ENCODE results near the gene C5.
A peak's percentile ranks its signal among the peaks of the same experiment; 100 is the strongest.
"Not testable (repeated sequence)": the region's sequence is repeated elsewhere in the genome, so short reads cannot be mapped to it uniquely, and the experiment has no call there.

The C5 gene

GRCh38 chr9:121050128-121050988 is at the start of gene C5:
TSS of gene C5 (minus strand) at chr9:121050275. CDS start at chr9:121050246, 29 bp downstream.
- DNase-seq: no peak

- DNase-seq: no peak
Observed at GRCh38 chr9:121098567-121099198, 48.6 kb upstream of the C5 start.

- no peak for DNase-seq
Observed at GRCh38 chr9:121095057-121095456, 45.0 kb upstream of the C5 start.

- not testable (repeated sequence) for DNase-seq
Observed at GRCh38 chr9:121090743-121091142, 40.7 kb upstream of the C5 start.

DNA sequence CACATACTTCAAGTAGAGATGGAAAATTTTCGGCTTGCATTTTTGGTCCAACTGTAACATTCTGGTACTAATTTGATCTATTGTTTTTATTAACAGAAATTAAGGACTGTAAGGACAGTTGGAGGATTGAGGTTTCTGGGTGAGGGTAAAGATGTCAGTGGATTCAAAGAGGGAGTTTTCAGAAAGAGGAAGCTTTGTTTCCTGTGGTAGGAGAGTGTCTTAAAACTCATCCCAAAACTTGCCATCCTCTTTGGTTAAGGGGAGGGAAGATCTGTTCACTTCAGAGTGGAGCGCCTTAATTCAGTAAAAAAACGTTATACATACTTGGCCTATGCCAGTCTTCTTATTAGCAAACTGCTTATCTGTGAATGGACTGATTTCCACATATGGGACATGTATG is 38.5 kb upstream of the C5 start:
- no peak for DNase-seq

DNA sequence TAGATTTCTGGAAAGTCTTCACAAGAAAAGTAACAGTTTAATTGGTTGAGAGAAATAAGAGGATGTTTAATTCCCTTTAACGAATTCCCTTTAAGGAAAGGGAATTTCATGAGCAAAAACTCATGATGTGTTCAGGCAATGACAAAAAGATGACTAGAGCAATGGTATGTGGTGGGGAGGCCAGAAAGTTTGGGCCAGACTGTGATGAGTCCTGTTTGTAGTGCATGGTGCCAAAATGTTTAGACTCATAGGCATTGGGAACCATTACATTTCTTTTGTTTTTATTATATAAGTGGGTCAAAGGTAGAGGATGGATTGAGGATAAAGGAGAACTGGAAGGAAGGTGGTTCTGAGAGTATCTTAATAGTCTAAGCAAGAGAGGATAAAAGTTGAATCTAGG is 35.6 kb upstream of the C5 start:
- DNase-seq: no peak

DNA sequence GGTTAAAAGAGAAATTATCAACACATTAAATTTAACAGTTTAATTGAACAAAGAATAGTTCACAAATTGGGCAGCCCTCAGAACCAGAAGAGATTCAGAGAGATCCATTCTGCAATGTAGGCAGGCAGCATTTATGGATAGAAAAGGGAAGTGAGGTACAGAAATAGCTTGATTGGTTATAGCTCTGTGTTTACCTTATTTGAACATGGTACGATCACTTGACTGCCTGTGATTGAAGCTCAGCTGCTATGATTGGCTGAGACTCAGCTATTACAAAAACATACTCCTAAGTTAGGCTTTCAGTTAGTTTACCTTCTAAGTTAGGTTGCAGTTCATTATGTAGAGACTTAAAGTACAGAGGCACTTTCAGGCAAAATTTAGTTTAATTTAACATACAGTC is 32.0 kb upstream of the C5 start:
- DNase-seq: no peak

DNA sequence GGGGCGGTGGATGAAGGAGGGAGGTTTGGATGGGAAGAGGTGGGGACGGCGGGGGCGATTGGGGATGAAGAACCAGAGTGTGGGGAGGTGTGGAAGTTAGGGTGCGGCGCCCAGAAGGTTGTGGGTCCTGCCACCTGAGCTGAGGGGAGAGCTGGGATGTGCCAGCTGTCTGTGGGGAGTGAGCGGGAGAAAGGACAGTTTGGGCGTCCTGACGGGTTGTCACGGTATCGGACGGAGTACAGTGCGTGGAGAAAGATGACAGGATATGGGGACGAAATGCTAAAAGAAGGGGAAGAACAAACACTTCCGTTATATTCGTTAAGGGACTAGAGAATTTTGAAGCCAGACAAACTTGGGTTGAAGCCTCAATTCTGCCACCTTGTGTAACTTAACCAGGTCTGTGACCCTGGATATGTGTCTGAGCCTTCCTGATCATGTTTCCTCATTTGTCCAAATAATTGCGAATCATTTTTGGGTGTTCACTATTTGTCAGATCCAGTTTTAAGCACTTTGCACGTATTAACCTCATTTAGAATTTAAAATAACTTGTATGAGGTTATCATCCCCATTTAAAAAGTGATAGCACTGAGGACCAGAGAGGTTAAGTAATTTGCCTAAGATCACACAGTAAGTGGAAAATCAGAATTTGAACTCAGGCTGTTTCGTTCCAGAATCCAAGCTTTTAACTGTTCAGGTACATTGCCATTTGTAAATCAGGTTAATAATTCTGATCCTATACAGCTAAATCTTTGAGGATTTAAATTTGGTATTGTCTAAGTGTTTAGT is 25.4 kb upstream of the C5 start:
- peak in 1 of 2 donors; percentile 44 for DNase-seq

DNA sequence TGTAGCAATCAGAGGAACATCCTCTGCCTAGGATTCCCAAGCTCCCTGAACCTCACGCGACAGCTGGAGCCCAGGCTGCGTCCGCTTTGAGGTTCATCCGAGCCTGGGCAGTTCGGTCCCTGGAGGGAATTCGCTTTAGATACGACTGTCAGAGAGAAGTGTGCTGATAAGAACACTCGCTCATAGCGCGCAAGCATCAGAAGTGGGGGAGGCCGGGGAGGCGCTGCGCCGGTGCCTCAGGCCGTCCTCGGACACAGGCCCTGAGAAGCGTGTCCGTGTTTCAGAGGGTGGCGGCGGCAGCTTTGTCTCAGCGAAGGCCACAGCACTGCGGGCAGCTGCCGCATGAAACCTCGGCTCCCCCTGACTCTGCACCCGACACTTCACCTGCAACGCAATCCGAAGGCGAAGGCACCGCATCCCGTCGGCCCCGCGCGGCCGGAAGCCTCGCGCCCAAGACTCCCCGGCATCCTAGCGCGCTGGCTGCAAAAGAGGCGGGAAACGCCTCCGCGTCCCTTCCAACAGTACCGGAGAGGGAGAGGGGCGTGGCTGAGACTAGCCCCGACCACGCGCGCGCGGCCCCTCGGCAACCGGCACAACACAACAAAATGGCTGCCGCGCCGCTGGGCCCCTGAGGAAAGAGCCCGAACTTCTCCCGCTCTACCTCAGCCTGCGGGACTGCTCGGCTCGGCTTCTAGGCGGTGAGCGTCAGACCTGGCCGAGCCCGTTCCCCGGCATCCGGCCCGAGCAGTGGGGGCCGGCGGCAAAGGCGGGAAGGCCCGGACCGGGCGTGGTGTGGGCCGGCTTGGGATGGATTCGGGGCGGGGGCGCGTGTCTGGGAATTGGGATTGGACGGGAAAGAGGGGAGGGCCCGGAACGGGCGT is 24.5 kb upstream of the C5 start, which contains the start of gene CNTRL:
TSS of gene CNTRL (plus strand) at position 586 of the 881 bp plus-strand sequence. CDS start 13,372 bp downstream, outside the sequence.
- DNase-seq: peak; percentile 82 to 90

DNA sequence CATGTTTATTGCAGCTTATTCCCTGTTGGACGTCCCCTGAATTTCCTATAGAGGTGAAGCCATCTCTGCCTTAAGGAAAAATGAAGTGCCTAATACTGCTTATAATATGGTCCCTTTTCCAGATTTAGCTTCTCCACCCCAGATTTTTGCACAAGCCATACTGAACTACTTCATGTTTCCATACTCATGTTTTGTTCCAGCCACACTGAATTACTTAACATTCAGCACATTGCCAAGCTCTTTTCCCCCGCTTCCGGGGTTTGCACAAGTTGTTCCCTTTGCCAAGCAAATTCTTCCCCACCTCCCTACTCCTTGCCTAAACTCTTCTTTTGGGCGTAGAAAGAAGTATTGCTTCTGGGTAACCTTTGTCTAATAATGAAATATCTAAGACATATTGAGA is 23.0 kb upstream of the C5 start:
- DNase-seq: peak in 1 of 2 donors; percentile 28

DNA sequence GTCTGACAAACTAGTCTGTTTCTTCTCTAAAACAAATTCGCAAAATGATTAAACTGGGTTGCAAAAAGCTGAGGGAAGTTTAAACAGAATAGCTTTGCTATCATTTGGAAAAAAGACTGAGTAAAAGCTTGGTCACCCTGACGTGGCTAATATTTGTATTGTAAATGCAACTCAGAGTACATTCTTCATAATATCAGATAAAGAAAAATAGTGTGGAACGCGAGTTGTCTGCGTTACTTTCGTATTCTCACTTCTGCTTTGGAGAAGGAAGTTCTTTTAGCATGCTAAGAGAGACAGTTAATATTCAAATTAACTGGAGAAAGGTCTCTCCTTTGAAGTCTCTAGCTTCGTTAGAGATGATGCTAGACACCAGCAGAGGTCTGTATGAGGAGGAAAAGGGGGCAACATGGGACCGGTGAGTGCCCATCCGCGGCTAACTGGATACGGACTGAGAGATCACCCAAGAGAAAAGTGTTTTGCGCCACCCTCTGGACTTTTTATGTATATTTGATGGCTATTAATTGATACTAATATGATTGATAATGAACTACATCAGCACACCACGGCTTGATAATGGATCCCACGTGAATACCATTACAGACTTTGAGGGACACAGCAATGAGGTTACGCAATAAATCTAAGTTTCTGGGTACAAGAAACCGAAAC is 21.8 kb upstream of the C5 start:
- no peak for DNase-seq

DNA sequence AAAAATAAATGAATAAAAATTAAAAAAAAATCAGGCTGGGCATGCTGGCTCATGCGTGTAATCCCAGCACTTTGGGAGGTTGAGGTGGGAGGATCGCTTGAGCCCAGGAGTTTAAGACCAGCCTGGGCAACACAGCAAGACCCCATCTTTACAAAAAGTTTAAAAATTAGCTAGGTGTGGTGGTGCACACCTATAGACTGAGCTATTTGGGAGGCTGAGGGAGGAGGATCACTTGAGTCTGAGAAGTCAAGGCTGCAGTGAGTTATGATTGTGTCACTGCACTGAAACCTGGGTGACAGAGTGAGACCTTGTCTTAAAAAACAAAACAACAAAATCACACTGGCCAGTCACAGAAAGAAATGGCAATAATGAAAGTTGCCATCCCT is 21.3 kb upstream of the C5 start:
- no peak for DNase-seq

- no peak for DNase-seq
Observed at GRCh38 chr9:121069396-121069795, 19.3 kb upstream of the C5 start.

GRCh38 chr9:121067640-121068039 is 17.6 kb upstream of the C5 start:
- DNase-seq: no peak

GRCh38 chr9:121066850-121067249 is 16.8 kb upstream of the C5 start:
- DNase-seq: no peak

DNA sequence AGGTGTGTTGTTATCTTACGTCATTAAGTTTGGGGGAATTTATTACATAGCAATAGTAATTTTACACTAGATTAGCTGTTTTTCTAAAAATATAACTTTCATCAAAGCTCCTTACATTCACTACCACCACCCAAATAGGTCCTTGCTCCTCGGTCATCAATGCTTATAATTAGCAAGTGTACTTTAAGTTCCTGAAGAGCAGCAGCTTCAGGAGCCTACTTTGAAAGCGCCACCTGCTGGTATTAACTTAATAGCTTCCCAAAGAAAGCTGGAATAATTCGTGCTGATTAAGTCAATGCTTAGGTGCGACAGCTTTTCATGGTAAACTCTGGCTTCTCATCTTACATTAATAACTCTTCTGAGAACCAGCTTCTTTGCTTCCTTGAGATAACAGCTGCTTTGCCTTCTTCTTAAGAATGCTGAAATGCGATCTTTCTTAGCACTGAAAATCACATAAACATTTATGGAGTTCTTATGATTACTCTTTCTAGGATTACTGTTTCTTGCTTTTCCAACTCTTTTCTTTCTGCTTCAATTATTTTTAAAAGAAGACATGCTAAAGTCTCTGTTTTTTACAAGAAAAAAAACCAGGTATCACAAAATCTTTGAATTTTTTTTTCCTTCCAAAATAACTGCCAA is 10.0 kb upstream of the C5 start:
- DNase-seq: peak in 1 of 2 donors; percentile 37

- no peak for DNase-seq
Observed at GRCh38 chr9:121059513-121059912, 9.4 kb upstream of the C5 start.

- no peak for DNase-seq
Observed at GRCh38 chr9:121057821-121058220, 7.7 kb upstream of the C5 start.

GRCh38 chr9:121055642-121056143 is 5.6 kb upstream of the C5 start:
- no peak for DNase-seq

DNA sequence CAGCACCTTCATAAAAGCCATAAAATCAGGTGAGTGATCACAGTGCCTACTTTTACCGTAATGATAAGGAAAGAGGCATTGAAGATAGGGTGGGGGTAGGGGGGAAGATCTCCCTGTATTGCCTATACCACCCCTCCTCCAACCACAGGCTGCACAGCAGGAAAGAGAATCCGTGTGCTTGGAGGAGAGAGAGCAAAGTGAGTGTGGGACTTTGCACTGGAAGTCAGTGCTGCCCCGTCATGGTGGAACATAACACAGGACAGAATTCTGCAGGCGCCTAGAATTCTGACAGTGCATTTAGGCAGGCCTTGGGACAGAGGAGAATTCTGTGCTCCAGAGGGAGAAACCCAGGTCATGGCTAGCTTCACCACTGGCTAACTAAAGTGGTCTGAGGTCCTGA is 3.5 kb upstream of the C5 start:
- no peak for DNase-seq

DNA sequence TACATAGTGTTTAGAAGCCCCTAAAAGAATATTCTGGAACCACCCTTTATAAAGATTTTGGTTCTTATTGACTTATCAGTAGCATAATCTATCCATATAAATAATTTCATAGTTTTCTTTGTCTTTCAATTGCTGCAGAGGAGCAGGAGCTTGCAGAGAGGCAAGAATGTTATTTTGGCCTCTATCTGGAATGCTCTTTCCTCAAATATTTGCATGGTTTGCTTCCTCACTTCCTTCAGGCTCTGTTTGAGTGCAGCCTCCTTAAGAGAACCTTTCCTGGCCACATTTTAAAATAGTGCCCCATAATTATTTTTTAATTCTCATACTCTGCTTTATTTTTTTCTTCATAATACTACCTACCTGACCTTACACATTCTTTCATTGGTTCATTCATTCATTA is 1.5 kb downstream of the C5 start:
- DNase-seq: no peak
